HG02840 (cell line): Measurements from ENCODE around the gene SNCAIP.

Experiments
- ATAC-seq: cut with Tn5 transposase; IDR thresholded peaks from one replicate; pipeline ENCODE4 v1.9.1; 2021; ENCODE audit warnings: mild to moderate bottlenecking, moderate library complexity, moderate number of reproducible peaks; ENCODE audit not compliant: unreplicated experiment, low FRiP score

Gene SNCAIP

DNA sequence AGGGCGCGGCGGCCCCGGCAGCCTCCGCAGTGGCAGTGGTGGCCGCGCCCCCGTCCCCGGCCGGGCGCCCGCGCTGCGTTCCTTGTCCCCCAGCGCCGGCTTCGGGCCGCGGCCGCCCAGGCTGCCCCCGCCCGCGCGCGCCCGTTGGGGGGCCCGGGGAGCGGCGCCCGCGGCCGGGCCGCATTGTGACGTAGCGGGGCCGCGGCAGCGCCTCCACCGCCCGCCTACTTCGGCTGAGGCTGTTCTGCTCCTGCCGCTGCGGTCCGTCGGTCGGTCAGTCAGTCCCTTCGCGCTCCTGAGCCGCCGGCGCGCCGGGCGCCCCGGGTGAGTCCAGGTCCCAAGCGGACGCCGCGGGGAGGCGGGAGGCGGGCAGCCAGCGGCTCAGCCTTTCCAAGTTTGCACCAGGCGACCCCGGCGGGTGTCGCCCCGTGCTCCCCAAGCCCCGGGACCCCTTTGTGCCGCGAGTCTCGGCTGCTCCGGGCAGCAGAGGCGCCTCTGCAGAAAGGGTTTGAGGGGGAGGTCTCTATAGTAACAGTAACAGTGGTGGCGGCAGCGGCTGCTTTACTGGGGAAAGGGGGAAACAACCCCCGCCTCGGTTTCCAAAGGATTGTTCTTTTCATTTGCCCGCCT, at the start of gene SNCAIP:
SNCAIP (plus strand) TSS at position 277 of the 630 bp plus-strand sequence. CDS start 78,898 bp downstream, outside the sequence.
- ATAC-seq: no peak

- ATAC-seq: no peak
Observed at GRCh38 chr5:122263352-122264030, 48.5 kb upstream of the SNCAIP start.

DNA sequence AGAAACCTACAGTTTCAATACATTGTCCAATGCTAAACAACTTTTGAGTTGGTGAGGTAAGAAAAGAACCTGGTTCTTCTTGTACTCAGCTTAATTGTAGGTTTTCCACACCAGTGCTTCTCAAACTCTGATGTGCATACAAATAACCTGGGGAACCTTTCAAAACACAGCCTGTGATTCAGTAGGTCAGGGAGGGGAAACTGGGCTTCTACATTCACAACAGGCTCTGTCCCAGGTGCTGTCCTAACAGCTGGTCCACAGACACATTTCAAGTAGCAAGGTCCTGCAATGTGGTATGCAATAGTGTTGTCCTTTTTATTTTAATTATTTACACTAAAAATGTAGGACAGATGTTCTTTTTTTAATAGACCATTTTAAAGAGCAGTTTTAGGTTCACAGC, 47.4 kb upstream of the SNCAIP start:
- ATAC-seq: no peak

GRCh38 chr5:122267185-122267584, 44.9 kb upstream of the SNCAIP start:
- no peak for ATAC-seq

GRCh38 chr5:122273696-122274095, 38.3 kb upstream of the SNCAIP start:
- no peak for ATAC-seq

DNA sequence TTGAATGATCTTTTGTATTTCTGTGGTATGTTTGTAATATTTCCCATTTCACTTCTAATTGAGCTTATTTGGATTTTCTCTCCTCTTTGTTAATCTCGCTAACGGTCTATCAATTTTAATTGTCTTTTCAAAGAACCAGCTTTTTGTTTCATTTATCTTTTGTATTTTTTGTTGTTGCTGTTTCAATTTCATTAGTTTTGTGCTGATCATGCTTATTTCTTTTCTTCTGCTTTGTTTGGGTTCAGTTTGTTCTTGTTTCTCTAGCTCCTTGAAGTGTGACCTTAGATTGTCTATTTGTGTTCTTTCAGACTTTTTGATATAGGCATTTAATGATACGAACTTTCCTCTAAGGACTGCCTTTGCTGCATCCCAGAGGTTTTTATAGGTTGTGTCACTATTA, 28.4 kb upstream of the SNCAIP start:
- no peak for ATAC-seq

DNA sequence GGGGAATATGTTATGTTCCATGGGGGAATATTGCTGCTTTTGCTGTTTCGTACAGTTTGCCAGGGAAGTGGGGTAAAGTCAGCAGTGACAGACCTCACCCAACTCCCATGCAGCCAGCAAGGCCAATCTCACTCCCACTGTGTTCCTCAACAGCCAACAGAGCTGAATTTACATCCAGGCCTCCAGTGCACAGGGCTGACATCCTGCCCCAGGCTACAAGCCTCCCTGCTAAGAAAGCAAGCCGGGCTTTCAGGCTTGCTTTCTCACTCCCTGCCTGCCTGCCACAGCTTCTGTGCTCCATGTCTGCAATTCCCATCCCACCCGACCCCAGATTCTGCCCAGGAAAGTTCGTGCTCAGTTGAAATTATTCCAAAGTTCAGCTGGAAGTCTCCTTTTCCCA, 25.5 kb upstream of the SNCAIP start:
- no peak for ATAC-seq

- no peak for ATAC-seq
Observed at GRCh38 chr5:122287101-122287500, 24.9 kb upstream of the SNCAIP start.

GRCh38 chr5:122291000-122291901, 20.8 kb upstream of the SNCAIP start:
- ATAC-seq: no peak

- no peak for ATAC-seq
Observed at GRCh38 chr5:122292332-122292731, 19.7 kb upstream of the SNCAIP start.

- ATAC-seq: no peak
Observed at GRCh38 chr5:122295138-122295537, 16.9 kb upstream of the SNCAIP start.

DNA sequence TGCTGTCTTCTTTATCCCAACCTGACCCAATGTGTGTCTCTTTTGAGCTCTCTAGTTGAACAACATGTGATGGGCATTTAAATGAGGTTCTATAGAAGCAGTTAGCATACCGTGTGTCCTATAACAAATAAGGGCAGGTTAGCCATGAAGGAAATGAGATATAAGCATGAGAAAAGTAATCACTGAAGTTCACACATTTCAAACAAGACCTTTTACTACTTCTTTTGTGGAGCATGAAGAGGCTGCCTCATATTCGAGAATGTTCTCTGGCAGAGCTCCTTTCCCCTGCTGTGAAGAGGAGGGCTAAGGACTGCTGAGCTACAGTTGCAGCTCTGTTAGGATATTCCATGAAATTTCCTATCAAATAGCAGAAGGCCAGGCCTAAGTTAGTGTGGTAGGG, 15.2 kb upstream of the SNCAIP start:
- ATAC-seq: no peak

DNA sequence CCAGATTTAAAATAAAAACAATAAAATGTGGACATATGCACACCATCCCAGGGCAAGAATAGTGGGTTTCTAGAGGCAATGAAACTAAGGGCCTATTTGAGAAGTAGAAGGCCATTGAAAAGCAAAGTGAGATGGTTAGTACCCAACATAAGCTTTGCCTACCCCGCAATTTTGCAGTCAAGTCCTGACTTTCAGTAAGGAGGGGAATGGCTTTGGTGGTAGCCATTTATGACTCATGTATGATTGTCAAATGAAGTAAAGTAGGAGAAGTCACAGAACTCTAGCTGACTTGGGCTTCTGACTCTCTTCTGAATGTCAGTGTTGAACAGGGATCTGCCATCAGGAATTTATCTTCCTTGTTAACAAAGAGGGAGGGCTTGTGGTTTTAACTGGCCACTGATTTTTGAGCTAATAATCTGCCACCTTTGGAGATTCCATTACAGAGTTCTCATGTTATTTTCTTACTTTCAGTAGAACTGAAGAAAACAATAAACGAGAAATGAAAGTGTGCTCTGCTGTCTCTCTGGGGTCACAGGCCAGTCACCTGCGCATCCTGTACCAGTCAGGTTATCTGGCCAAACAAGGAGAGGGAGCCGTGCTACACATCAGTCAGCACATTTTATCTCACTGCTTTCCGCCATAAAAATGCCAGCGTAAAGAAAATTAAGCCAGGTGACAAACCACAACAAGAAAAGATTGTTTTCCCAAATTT, 14.3 kb upstream of the SNCAIP start:
- peak; percentile 57 for ATAC-seq

DNA sequence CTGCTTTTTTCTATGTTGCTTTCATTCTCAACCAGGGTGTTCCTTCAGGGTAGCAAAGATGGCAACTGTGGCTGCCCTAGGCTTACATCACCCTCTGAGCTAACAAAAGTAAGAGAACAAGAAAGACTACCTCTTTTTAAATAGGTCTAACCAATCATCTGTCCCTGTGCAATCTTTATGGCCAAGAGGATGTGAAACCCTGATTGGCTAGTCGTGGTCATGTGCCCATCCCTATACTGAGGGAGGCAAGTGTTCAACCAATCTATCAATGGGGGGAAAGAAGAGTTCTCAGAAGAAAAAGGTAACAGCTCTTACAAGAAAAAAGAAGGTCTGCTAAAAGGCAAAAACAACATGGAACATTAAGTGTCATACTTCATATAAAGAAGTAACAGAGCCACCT, 11.7 kb upstream of the SNCAIP start:
- no peak for ATAC-seq

DNA sequence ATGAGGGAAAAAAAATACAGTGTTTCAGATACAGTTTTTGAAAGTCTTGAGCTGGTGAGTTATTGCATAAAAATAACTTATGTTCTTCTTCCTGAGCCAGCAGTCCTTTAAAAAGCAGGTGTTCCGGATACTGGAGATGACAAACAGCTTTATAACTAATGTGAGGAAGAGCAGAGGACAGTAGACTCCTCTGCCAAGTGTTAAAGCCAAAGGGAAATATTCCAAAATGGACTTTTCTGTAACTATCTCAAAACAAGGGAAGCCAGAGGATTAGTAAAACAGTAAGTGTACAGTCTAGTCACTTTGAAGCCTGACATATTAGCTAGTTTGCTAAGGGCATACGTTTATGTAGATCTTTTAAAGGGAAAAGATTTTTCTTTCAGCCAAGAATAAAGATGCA, 11.0 kb upstream of the SNCAIP start:
- no peak for ATAC-seq

- no peak for ATAC-seq
Observed at GRCh38 chr5:122304471-122305215, 7.4 kb upstream of the SNCAIP start.

DNA sequence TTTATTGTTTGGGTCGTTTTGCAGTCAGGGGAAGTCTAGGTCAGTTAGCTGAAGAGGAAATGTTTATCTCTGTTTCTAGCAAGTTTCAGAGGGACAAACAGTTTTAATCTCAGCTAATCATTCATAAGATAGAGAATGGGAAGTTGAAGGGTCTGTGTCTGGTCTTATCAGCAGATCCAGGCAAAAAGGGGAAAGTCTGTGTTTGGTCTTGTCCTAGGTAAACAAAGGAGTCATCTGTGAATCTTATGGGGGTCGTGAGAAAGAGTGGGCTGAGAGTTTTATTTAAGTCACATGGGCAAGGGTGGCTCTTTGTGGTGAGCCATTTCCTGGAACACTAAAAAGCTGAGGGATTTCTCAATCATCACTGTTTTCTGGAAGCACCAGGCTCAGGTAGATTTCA, 5.6 kb upstream of the SNCAIP start:
- no peak for ATAC-seq

- no peak for ATAC-seq
Observed at GRCh38 chr5:122310889-122311288, 1.1 kb upstream of the SNCAIP start.

DNA sequence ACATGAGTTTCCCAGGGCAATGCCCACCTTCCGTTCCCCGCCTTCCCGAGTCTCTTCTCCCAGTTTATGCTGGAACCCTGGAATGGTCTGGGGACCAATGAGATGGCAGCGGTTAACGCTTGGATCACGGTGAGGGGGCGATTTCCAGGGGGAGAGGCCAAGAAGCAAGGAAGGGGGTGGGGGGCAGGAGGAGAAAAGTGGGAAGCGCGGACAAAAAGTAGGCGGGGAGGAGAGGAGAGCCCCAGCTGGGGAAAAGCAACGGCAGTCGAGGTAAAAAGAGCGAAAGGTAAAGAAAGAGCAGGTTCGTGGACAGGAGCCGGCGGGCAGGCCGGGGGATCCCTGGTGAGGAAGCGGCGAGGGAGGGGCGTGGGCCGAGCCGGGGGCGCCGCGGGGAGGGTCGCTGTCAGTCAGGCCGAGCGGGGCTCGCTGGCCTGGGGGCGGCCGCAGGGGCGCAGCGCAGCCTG, 508 bp upstream of the SNCAIP start:
- ATAC-seq: no peak
